Stimulated activated CD8-positive, alpha-beta memory T cell treated with anti-CD3 and anti-CD28 coated beads, Interleukin-15, amount 100 ng/mL, for 48 hours (primary cell): ENCODE measurements around the gene TAX1BP1.
A peak's percentile ranks its signal among the peaks of the same experiment; 100 is the strongest.
"Not testable (repeated sequence)": the region's sequence is repeated elsewhere in the genome, so short reads cannot be mapped to it uniquely, and the experiment has no call there.

Experiments used
- DNase-seq, 2 donors: peaks; one replicate each; pipeline ENCODE4 v3.0.0-alpha.2; 2020; ENCODE audit warnings: low read depth in 2 of 2

The TAX1BP1 gene

GRCh38 chr7:27739301-27739908 lies 557 bp upstream of the TAX1BP1 start:
- DNase-seq: no peak

GRCh38 chr7:27740449-27741086 lies 606 bp downstream of the TAX1BP1 start:
- peak; percentile 81 to 84 for DNase-seq

GRCh38 chr7:27742091-27742710 lies 2.2 kb downstream of the TAX1BP1 start:
- DNase-seq: not testable (repeated sequence)

GRCh38 chr7:27745064-27745583 lies 5.2 kb downstream of the TAX1BP1 start:
- no peak for DNase-seq

GRCh38 chr7:27746486-27746885 lies 6.5 kb downstream of the TAX1BP1 start:
- no peak for DNase-seq

GRCh38 chr7:27746978-27747377 lies 7.0 kb downstream of the TAX1BP1 start:
- DNase-seq: no peak

GRCh38 chr7:27747589-27748368 lies 7.8 kb downstream of the TAX1BP1 start:
- no peak for DNase-seq

- DNase-seq: no peak
These were observed 10.4 kb downstream of the TAX1BP1 start for GRCh38 chr7:27750316-27750715.

GRCh38 chr7:27751888-27752660 lies 12.1 kb downstream of the TAX1BP1 start:
- DNase-seq: no peak

- no peak for DNase-seq
These were observed 13.9 kb downstream of the TAX1BP1 start for GRCh38 chr7:27753863-27754262.

- no peak for DNase-seq
These were observed 16.3 kb downstream of the TAX1BP1 start for GRCh38 chr7:27756298-27756697.

- no peak for DNase-seq
These were observed 19.5 kb downstream of the TAX1BP1 start for GRCh38 chr7:27759491-27759890.

- DNase-seq: no peak
These were observed 22.1 kb downstream of the TAX1BP1 start for GRCh38 chr7:27762062-27762461.

GRCh38 chr7:27763983-27764508 lies 24.1 kb downstream of the TAX1BP1 start:
- no peak for DNase-seq

GRCh38 chr7:27765841-27766240 lies 25.9 kb downstream of the TAX1BP1 start:
- DNase-seq: no peak

GRCh38 chr7:27767374-27767773 lies 27.4 kb downstream of the TAX1BP1 start:
- DNase-seq: no peak

- no peak for DNase-seq
These were observed 31.1 kb downstream of the TAX1BP1 start for GRCh38 chr7:27771111-27771510.

- no peak for DNase-seq
These were observed 34.9 kb downstream of the TAX1BP1 start for GRCh38 chr7:27774717-27775328.

GRCh38 chr7:27775782-27776181 lies 35.8 kb downstream of the TAX1BP1 start:
- DNase-seq: no peak

GRCh38 chr7:27777662-27778061 lies 37.7 kb downstream of the TAX1BP1 start:
- DNase-seq: no peak

GRCh38 chr7:27779873-27780272 lies 39.9 kb downstream of the TAX1BP1 start:
- no peak for DNase-seq
